NCI-H446 treated with DMSO at 0.1 percent for 48 hours (cell line): ENCODE measurements around the gene PPP1R12C.

Experiments
- DNase-seq: peaks from one replicate; lab custom pipeline; 2025; lab: John Stamatoyannopoulos, UW

Gene PPP1R12C

DNA sequence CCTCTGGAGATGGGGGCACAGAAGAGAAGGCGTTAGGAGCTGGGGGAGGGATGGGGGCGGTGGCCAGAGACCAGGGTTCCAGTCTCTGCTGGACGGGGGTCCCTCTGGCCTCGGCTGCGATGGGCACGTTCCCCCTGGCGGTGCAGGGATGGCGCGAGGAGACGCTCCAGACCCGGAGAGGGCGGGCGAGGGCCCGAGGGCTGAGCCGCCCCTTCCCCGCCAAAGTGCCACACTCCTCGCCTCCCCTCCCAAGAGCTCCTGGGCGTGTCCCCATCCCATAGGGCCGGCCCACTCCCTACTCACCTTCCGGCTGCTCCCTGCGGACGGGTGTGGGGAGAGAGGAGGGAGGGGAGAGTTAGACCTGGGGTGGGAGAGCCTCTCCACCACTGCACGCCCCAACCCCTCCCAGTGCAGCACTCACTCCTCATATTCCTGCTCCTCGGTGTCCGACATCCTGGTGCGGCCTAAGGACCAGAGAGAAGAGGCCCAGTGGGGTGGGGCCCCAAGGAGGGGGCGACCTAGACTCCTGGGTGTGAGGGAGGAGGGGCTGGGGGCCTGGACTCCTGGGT lies 29.4 kb upstream of the PPP1R12C start:
- no peak for DNase-seq

DNA sequence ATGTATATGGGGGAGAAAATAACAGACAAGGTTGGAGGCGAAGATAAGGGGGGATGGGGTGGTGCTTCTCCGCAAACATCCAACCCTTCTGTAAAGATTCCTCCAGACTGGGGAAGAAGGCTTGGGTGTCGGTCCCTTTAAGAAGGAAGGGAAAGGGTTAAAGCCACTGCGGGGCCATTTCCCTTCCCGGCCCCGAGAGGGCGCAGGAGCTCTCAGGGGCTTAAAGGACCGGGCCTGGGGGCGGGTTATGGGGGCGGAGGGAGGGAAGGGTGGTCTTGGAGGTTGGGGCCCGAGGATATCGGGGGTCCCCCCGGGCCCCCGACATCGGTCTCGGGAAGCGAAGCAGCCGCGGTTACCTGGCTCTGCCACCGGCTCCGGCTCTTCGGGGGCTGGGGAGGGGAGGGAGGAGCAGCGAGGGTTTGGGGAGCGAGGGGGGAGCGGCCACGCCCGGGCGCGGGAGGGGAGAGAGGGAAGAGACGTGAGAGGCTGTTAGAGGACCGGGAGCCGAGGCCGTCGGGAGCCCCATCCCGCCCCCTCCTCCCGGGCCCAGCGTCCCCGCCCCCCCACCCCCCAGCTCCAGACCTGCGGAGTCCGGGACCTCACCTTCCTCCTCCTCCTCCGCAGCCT lies 28.8 kb upstream of the PPP1R12C start:
- DNase-seq, result no peak

DNA sequence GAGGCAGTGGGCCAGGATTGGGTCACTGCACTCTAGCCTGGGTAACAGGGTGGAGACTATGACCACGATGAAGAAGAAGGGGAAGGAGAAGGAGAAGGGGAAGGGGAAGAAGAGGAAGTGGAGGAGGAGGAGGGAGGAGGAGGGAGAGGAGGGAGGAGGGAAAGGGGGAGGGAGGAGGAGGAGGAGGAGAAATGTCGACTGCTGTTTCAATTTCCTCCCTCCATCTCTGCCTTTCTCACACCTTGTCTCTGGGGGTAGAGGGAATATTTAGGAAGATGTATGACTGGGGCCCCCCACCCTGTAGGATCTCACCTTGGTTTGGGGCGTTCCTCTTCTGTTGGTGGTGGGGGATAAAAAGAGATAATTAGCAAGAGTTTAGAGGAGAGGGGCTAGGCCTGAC lies 27.8 kb upstream of the PPP1R12C start:
- no peak for DNase-seq

DNA sequence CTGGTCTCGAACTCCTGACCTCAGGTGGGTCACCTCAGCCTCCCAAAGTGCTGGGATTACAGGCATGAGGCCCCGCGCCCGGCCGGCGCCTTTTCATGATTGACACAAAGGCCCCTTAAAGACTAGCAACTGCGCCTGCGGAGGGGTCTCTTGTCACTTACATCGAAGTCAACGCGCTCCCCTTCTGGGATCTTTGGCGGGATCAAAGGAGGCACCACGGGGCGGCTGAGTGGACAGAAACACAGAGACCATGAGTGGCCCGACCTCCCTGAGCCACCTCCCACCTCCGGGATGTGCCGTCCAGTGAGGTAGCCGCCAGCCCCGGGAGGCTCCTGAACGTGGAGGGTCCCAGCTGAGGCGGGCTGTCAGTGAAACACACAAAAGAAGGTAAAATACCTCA lies 24.3 kb upstream of the PPP1R12C start:
- no peak for DNase-seq

DNA sequence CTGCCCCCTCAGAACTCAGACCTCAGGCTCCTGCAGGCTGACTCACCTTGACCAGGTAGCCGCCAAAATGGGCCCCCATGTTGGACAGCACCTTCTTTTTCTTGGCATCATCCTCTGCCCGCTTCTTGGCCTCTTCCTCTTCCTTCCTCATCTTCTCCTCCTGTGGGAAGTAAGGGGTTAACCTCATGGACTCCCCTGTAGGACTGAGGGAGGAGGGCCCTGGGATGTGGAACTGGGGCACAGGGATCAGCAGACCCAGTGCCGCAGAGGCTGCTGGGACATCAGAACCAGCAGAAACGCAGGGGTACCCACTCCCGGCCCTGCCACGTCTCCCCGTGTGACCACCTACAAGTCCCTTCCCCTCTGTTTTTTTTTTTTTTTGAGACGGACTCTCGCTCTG lies 20.5 kb upstream of the PPP1R12C start:
- no peak for DNase-seq

DNA sequence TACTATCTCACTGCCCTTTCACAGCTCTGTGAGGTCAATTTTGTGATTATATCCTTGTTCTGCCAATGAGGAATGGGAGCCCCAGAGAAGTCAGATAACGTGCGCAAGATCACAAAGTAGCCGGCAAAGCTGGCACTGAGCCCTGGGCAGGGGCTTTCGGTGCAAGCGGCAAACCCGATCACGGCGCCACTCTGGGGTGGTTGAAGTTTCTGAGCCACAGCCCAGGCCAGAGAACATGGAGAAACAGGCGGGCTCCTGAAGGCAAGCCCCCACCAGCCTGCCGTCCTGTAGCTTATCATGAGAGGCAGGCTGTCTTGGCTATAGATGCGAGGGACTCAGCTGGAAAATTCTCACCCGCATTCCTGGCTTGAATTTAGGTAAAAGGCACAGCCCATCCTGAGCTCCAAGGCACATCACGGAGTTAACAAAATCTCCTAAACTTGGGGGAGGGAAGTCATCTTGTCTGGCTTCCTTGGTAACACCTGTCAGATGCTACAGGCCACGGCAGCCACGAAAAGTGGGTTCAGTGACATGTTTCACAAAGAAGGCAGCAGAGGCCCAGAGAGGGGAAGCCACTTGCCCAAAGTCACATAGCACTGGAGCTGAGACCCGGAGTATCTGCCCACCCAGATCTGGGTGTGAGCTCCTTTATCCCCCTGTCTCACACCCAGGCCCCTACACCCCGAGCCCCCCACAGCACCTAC lies 19.1 kb upstream of the PPP1R12C start:
- DNase-seq, result no peak

DNA sequence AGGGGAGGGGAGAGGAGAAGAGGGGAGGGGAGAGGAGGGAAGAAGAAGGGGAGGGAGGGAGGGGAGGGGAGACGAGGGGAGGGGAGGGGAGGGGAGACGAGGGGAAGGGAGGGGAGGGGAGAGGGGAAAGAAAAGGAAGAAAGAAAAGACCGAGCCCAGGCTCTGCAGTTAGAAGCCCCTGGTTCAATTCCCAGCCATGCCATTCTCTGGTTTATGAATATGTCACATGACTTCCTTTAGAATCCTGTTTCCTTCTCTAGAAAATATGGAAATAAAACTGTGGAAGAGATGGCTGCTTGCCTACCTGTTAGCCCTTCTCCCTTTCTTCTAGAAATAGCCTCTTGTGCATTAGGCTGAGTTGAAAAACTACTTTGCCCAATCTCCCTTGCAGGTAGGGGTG lies 17.3 kb upstream of the PPP1R12C start:
- no peak for DNase-seq

DNA sequence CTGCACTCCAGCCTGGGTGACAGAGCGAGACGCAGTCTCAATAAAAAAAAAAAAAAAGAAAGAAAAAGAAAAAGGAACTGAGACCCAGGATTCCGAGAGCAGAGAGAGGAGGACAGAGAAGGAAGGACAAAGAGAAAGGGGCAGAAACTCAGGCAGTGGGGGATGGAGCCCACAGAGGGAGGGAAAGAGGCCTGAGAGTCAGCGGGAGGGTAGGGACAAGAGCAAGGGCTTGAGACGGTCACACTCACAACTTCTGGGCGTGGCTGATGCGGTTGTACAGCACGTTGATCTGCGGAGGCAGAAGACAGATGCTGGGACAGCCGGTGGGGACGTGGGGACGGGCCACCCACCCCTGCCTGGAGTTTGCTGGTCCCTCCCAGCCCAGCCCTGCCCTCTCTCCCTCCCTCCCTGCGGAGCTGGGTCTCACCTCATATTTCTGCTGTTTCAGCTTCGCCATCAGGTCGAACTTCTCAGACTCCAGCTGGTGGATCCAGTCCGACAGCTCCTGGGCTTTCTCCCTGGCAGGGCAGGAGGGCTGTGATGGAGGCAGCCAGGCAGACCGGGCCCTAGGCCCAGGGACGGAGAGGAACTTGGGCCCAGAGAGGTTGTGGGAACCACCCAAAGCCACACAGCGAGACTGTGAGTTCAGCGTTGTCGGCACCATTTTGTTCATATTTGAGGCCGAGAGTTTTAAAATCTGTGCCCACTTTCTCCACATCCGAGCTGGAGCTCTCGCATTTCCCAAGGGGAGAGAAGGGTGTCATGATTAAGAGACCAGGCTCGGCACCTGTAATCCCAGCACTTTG lies 16.4 kb upstream of the PPP1R12C start:
- no peak for DNase-seq

DNA sequence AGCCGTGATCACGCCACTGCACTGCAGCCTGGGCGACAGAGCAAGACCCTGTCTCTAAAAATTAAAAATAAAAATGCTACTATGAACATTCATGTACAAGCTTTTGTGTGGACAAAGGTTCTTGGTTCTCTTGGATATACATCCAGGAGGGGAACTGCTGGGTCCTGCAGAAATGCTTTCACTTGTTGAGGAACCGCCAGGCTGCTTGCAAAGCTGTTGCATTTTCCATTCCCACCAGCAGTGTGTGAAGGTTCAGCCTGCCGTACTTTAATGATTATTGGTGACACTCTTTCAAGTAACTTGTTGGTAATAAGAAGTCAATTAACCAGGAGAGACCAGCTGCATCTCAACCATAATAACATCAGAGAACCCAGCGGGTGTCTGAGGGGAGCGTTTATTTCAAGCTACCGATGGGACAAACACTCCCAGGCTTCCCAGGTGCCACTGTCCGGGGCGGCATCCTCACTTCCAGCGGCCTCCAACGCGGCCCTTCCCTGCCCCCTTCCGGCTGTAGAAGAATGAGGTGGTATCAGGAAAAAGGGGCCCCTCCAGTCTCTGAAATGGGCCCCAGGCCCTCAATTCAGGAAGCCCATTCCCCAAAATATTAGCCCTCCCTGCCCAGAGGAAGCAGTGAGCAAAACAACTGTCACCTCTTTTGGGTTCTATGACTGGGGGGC lies 15.2 kb upstream of the PPP1R12C start:
- DNase-seq, result no peak

DNA sequence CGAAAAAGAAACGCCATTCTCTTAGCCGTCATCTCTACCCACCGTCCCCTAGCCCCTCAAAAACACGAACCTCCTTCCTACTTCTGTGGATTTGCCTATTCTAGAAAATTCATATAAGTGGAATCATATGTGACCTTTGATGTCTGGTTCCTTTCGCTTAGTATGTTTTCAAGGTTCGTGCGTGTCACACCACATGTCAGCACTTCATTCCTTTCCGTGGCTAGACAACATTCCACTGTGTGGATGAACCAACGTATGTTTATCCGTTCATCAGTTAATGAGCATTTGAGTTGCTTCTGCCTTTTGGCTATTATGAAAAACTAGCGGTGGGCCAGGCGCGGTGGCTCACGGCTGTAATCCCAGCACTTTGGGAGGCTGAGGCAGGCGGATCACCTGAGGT lies 14.0 kb upstream of the PPP1R12C start:
- no peak for DNase-seq

DNA sequence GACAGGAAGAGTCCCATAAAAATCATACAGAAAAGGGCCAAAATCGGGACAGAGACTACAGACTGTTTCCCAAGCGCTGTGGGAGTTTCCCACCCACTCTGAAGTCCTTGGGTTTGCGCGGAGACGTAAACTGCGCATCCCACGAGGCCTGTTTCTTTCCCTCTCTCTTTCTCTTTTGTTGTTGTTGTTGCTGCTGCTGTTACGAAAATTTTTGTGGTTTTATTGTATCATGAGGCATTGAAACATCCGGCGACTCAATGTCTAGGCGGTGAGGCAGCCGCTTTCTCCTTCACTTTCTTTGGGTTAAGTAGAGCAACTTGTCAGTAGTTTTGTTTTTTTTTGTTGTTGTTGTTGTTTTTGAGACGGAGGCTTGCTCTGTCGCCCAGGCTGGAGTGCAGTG lies 1.6 kb upstream of the PPP1R12C start:
- no peak for DNase-seq

DNA sequence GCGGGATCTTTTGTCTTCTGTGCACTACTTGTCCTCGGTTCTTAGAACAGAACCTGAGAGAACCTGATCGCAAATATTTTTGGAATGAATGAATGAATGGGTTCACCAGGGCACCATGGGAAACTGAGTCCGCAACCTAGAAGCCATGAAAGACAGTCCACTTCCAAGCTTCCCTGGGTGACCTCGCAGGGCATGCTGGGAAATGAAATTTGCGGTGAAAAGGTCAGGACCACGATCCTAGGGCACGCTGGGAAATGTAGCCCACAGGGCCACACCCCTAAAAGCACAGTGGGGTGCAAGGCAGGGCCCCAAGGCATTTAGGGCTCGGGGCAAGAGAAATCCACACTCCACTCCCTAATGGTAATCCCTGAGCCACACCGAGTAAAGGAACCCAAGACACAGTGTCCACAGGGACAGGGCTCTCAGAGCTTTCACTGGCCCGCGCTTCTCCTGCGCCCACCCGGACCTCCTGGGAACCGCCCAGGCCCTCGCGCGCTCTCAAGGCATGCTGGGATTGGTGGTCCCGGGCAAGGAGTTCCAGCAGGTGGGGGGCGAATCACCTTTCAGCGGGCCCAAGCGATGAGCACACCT lies 1.1 kb upstream of the PPP1R12C start:
- DNase-seq, result no peak

DNA sequence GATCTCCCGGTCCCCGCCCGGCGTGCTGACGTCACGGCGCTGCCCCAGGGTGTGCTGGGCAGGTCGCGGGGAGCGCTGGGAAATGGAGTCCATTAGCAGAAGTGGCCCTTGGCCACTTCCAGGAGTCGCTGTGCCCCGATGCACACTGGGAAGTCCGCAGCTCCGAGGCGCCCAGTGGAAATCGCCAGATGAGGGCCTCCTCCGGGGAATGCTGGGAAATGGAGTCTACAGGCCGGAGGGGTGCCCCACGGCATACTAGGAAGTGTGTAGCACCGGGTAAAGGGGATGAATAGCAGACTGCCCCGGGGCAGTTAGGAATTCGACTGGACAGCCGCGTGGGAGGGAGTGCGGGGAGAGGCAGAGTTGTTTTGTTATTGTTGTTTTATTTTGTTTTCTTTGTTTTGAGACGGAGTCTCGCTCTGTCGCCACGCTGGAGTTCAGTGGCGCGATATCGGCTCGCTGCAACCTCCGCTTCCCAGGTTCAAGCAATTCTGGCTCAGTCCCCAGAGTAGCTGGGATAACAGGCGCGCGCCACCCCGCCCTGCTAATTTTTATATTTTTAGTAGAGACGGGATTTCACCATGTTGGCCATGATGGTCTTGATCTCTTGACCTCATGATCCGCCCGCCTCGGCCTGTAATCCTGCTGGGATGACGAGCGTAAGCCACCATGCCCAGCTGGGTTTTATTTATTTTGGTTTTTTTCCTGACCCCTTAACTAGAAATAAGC lies 390 bp upstream of the PPP1R12C start:
- DNase-seq, result peak; percentile 98

DNA sequence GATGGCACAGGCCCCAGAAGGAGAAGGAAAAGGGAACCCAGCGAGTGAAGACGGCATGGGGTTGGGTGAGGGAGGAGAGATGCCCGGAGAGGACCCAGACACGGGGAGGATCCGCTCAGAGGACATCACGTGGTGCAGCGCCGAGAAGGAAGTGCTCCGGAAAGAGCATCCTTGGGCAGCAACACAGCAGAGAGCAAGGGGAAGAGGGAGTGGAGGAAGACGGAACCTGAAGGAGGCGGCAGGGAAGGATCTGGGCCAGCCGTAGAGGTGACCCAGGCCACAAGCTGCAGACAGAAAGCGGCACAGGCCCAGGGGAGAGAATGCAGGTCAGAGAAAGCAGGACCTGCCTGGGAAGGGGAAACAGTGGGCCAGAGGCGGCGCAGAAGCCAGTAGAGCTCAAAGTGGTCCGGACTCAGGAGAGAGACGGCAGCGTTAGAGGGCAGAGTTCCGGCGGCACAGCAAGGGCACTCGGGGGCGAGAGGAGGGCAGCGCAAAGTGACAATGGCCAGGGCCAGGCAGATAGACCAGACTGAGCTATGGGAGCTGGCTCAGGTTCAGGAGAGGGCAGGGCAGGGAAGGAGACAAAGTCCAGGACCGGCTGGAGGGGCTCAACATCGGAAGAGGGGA lies 1.1 kb downstream of the PPP1R12C start:
- DNase-seq, result no peak

DNA sequence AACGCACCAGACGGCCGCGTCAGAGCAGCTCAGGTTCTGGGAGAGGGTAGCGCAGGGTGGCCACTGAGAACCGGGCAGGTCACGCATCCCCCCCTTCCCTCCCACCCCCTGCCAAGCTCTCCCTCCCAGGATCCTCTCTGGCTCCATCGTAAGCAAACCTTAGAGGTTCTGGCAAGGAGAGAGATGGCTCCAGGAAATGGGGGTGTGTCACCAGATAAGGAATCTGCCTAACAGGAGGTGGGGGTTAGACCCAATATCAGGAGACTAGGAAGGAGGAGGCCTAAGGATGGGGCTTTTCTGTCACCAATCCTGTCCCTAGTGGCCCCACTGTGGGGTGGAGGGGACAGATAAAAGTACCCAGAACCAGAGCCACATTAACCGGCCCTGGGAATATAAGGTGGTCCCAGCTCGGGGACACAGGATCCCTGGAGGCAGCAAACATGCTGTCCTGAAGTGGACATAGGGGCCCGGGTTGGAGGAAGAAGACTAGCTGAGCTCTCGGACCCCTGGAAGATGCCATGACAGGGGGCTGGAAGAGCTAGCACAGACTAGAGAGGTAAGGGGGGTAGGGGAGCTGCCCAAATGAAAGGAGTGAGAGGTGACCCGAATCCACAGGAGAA lies 1.9 kb downstream of the PPP1R12C start:
- DNase-seq, result no peak

DNA sequence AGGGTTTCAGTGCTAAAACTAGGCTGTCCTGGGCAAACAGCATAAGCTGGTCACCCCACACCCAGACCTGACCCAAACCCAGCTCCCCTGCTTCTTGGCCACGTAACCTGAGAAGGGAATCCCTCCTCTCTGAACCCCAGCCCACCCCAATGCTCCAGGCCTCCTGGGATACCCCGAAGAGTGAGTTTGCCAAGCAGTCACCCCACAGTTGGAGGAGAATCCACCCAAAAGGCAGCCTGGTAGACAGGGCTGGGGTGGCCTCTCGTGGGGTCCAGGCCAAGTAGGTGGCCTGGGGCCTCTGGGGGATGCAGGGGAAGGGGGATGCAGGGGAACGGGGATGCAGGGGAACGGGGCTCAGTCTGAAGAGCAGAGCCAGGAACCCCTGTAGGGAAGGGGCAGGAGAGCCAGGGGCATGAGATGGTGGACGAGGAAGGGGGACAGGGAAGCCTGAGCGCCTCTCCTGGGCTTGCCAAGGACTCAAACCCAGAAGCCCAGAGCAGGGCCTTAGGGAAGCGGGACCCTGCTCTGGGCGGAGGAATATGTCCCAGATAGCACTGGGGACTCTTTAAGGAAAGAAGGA lies 2.8 kb downstream of the PPP1R12C start:
- no peak for DNase-seq

DNA sequence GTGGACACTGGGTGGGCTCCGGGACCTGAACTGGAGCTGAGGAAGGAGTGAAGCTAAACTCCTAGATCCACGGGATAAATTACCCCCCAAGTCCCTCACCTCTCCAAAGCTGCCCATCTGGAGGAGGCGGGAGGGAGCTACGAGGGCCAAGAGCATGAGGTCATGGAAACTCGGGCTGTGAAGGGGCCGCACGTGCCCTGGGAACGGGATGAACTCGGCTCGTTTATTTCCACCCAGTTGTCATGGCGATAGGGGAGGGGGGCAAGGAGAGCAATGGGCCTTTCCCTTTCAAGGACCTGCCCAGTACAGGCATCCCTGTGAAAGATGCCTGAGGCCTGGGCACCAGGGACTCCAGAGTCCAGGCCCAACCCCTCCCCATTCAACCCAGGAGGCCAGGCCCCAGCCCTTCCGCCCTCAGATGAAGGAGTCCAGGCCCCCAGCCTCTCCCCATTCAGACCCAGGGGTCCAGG lies 3.8 kb downstream of the PPP1R12C start:
- peak; percentile 17 for DNase-seq

DNA sequence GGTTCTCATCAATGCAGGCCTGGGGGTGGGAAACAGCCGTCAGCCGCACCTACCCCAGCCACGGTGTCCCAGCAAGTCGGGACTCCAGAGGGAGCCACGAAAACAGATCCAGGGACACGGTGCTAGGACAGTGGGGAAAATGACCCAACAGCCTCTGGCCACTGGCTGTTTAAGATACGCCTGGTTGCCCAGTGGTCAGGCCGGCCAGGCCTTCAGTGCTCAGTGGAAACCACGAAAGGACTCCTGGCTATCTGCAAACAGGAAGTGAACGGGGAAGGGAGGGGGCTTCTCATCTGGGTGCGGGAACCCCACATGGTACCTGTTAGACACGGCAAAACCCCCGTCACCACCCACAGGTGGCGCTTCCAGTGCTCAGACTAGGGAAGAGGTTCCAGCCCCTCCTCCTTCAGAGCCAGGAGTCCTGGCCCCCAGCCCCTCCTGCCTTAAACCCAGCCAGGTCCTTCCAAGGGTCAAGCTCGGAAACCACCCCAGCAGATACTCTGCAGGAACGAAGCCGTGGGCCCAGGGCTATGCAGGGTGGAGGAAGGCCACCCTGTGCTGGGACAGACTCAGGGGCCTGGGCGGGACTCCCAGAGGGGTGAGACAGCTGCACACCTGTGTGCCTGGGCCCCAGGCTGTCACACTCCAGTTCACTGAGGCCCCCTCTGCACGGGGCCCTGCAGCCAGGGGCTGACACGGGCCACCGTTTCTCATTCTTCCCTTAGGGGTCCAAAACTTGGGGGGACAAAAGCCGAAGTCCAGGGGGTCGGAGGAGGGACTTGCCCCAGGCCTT lies 4.5 kb downstream of the PPP1R12C start:
- no peak for DNase-seq

DNA sequence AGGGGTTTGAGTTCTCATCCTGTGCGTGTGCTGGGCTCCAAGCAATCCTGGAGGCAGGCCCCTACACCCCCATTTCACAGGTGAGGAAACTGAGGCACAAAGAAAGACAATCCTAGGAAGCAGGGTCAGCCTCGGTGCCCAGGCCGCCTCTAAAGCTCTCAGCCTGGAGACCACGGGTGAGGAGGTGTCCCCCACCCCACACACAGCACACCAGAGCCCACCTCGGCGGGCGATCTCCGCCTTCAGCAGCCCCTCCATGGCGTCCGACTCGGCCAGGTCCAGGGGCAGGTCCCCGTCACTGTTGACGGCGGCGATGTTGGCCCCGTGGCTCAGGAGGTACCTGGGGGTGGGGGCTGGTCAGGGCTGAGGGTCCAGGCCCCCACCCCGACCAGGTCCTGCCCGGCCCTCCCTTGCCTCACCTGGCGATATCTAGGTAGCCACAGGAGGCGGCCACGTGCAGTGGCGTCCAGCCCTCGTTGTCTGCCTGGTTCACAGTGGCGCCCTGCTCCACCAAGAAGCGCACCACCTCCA lies 5.1 kb downstream of the PPP1R12C start:
- no peak for DNase-seq
